Measurements from ENCODE around the gene CTSS. TPM values are rescaled to one million over a fixed set of nuclear protein-coding genes. Genes with fewer than 3 reads are reported as not detected.

CTSS gene
- total RNA-seq, 1 experiment from 2014 or later = not detected

DNA sequence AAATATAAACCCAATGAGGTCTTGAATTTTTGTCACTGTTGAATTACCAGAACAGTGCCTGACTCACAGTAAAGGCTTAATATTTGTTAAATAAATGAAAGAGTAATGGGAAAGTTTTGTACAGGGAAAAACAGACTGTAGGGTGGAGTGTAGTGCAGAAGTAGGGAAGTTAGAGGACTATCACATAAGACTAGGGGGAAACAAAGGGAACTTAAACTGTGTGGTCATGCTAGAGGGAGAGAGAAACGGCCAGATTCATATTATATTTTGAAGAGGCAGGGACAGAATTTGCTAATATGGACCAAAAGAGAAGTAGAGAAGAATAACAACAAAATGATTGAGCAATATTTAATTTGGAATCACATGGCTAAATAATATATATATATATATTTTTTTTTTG is 27.6 kb upstream of the CTSS start:
- H4K5ac ChIP-seq (ENCODE audit: insufficient read length, low read depth, low read length) = no peak overlapping the region
- H2BK15ac ChIP-seq (ENCODE audit: low read depth, low read length) = no peak overlapping the region
- H3K79me2 ChIP-seq (ENCODE audit: insufficient read depth, low read length) = no peaks in the 10 kb centered on the region
- no peak overlapping the region for H4K91ac ChIP-seq (ENCODE audit: insufficient read length, low read depth, low read length)
- H3K4ac ChIP-seq (ENCODE audit: low read depth, low read length) = no peak overlapping the region
- no peaks in the 10 kb centered on the region for H3K9me3 Mint-ChIP-seq
- no peak overlapping the region for H3K23ac ChIP-seq (ENCODE audit: insufficient read length, low read depth, low read length)
- no peak overlapping the region for H2AFZ ChIP-seq (ENCODE audit: low read length)
- H2BK12ac ChIP-seq (ENCODE audit: insufficient read length, low read depth, low read length) = no peak overlapping the region
- DNase-seq = no peak
- H2BK20ac ChIP-seq (ENCODE audit: low read depth, low read length, poor library complexity, severe bottlenecking) = no peak overlapping the region
- no peaks in the 10 kb centered on the region for H3K27me3 Mint-ChIP-seq (ENCODE audit: low read depth)
- no peak overlapping the region for H2BK5ac ChIP-seq (ENCODE audit: insufficient read length, low read length)
- no peak overlapping the region for H3K14ac ChIP-seq (ENCODE audit: insufficient read depth, low read length)
- H3K36me3 Mint-ChIP-seq (ENCODE audit: insufficient read depth in 1 of 3, low read depth in 3 of 3) = no peaks in the 10 kb centered on the region; a peak in 1 of 7 replicates
- no peak overlapping the region for H2AK5ac ChIP-seq (ENCODE audit: insufficient read length, low read length)
- H3K4me1 Mint-ChIP-seq = peaks cover 10 to 14% of the 10 kb centered on the region in 2 experiments
- no peak overlapping the region for H3K9ac ChIP-seq (ENCODE audit: extremely low read depth, insufficient read length, low read length)
- H3T11ph ChIP-seq (ENCODE audit: low read length) = no peak overlapping the region
- H2BK120ac ChIP-seq (ENCODE audit: low read depth, low read length, poor library complexity, severe bottlenecking) = no peak overlapping the region
- no peak overlapping the region for H4K8ac ChIP-seq (replicated peaks; ENCODE audit: insufficient read length, low read depth, low read length)
- no peak overlapping the region for H3K4me3 Mint-ChIP-seq
- H4K20me1 ChIP-seq (ENCODE audit: control insufficient read depth, insufficient read depth, insufficient read length) = no peaks in the 10 kb centered on the region
- no peaks in the 10 kb centered on the region for H3K79me1 ChIP-seq (ENCODE audit: insufficient read depth, low read depth, low read length, poor library complexity, severe bottlenecking)
- no peak for TF ChIP-seq CTCF (conservative IDR thresholded peaks at IDR 0.05)
- H3K4me2 ChIP-seq (ENCODE audit: insufficient read depth, insufficient read length, low read length) = no peak overlapping the region
- no peak overlapping the region for H3K56ac ChIP-seq (ENCODE audit: insufficient read length, low read depth, low read length)
- H3K9me3 ChIP-seq (ENCODE audit: control insufficient read depth, low read depth, low read length) = no peaks in the 10 kb centered on the region
- H3K4me1 ChIP-seq (ENCODE audit: insufficient read depth, low read length) = peaks cover under 1% of the 10 kb centered on the region; the same call in 1 of the 2 replicates
- no peak overlapping the region for H3K18ac ChIP-seq (ENCODE audit: insufficient read length, low read depth, low read length)
- H3K23me2 ChIP-seq (ENCODE audit: insufficient read length, low read depth, low read length, poor library complexity, severe bottlenecking) = no peaks in the 10 kb centered on the region
- no peak overlapping the region for H3K27ac Mint-ChIP-seq
- no peaks in the 10 kb centered on the region for H3K27me3 ChIP-seq (ENCODE audit: insufficient read depth, low read length)
- no peak overlapping the region for H3K27ac ChIP-seq (ENCODE audit: insufficient read length, low read depth, low read length)
- WGBS (ENCODE audit: extremely low coverage, insufficient read length, low lambda C conversion rate) = no CpG with 5 or more reads among the region's 1 CpG
